ENCODE data around the gene FTO.

- TF ChIP-seq, protein P1, sequence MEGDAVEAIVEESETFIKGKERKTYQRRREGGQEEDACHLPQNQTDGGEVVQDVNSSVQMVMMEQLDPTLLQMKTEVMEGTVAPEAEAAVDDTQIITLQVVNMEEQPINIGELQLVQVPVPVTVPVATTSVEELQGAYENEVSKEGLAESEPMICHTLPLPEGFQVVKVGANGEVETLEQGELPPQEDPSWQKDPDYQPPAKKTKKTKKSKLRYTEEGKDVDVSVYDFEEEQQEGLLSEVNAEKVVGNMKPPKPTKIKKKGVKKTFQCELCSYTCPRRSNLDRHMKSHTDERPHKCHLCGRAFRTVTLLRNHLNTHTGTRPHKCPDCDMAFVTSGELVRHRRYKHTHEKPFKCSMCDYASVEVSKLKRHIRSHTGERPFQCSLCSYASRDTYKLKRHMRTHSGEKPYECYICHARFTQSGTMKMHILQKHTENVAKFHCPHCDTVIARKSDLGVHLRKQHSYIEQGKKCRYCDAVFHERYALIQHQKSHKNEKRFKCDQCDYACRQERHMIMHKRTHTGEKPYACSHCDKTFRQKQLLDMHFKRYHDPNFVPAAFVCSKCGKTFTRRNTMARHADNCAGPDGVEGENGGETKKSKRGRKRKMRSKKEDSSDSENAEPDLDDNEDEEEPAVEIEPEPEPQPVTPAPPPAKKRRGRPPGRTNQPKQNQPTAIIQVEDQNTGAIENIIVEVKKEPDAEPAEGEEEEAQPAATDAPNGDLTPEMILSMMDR (IDR thresholded peaks at IDR 0.05), result no peak
- no peak for TF ChIP-seq EP300 (IDR thresholded peaks at IDR 0.05; ENCODE audit: low read depth)
- no peak for TF ChIP-seq POLR2A (IDR thresholded peaks at IDR 0.05)
Measured at GRCh38 chr16:53996961-53997360, 293.0 kb downstream of the FTO start.
